Panc1 (cell line): Measurements from ENCODE around the gene PLCB1.

Source experiments
- CTCF ChIP-seq: fragments of 450-650 bp; IDR thresholded peaks from 2 replicates; pipeline ENCODE4 v1.5.1; 2017; ENCODE audit warnings: mild to moderate bottlenecking
- POLR2AphosphoS5 ChIP-seq: IDR thresholded peaks from 2 replicates; pipeline ENCODE4 v1.6.1; 2012; ENCODE audit warnings: mild to moderate bottlenecking, low read depth, low read length, moderate library complexity
- REST ChIP-seq, 2 experiments: IDR thresholded peaks; 2 replicates each; pipeline ENCODE4 v1.6.1; 2011 to 2012; ENCODE audit warnings: low read depth in 2 of 2, control low read depth in 1 of 2, low read length in 1 of 2, mild to moderate bottlenecking in 1 of 2, moderate library complexity in 1 of 2; ENCODE audit not compliant: insufficient read depth in 1 of 2

- TF ChIP-seq CTCF (no peak), POLR2AphosphoS5 (no peak), REST (IDR thresholded peaks at IDR 0.05; ENCODE audit: insufficient read depth in 1 of 2, low read depth in 2 of 2, low read length in 1 of 2) (no peak)
Observed at GRCh38 chr20:8153281-8153908, 21.3 kb downstream of the PLCB1 start.
